IPS DF 4.7 (cell line): Measurements from ENCODE around the gene RAPGEF4.
"Not testable (repeated sequence)": the region's sequence is repeated elsewhere in the genome, so short reads cannot be mapped to it uniquely, and the experiment has no call there.

Experiments used
- DNase-seq: peaks from one replicate; pipeline ENCODE4 v3.0.0-alpha.2; 2013; ENCODE audit warnings: low spot score; ENCODE audit errors: extremely low read depth

RAPGEF4 gene

GRCh38 chr2:173030561-173031490 is 295.2 kb downstream of the RAPGEF4 start:
- no peak for DNase-seq

- DNase-seq: no peak
Observed at GRCh38 chr2:173032032-173032431, 296.4 kb downstream of the RAPGEF4 start.

- no peak for DNase-seq
Observed at GRCh38 chr2:173033084-173033483, 297.4 kb downstream of the RAPGEF4 start.

- DNase-seq: no peak
Observed at GRCh38 chr2:173034143-173034542, 298.5 kb downstream of the RAPGEF4 start.

GRCh38 chr2:173037245-173038120 is 301.8 kb downstream of the RAPGEF4 start:
- no peak for DNase-seq

GRCh38 chr2:173038257-173038656 is 302.6 kb downstream of the RAPGEF4 start:
- DNase-seq: not testable (repeated sequence)

GRCh38 chr2:173040729-173041128 is 305.1 kb downstream of the RAPGEF4 start:
- DNase-seq: no peak

GRCh38 chr2:173043476-173043875 is 307.8 kb downstream of the RAPGEF4 start:
- DNase-seq: no peak

GRCh38 chr2:173043897-173044519 is 308.4 kb downstream of the RAPGEF4 start:
- DNase-seq: no peak

- DNase-seq: no peak
Observed at GRCh38 chr2:173044686-173045085, 309.0 kb downstream of the RAPGEF4 start.

- no peak for DNase-seq
Observed at GRCh38 chr2:173045181-173045580, 309.5 kb downstream of the RAPGEF4 start.

GRCh38 chr2:173048522-173048896 is 312.9 kb downstream of the RAPGEF4 start:
- no peak for DNase-seq

- DNase-seq: no peak
Observed at GRCh38 chr2:173048897-173049661, 313.4 kb downstream of the RAPGEF4 start.

GRCh38 chr2:173049831-173050230 is 314.2 kb downstream of the RAPGEF4 start:
- no peak for DNase-seq

- no peak for DNase-seq
Observed at GRCh38 chr2:173050684-173051083, 315.0 kb downstream of the RAPGEF4 start.

GRCh38 chr2:173051463-173052215 is 316.0 kb downstream of the RAPGEF4 start:
- DNase-seq: no peak

GRCh38 chr2:173053043-173053699 is 317.5 kb downstream of the RAPGEF4 start:
- no peak for DNase-seq

- no peak for DNase-seq
Observed at GRCh38 chr2:173054466-173054865, 318.8 kb downstream of the RAPGEF4 start.

GRCh38 chr2:173056705-173057364 is 321.2 kb downstream of the RAPGEF4 start:
- no peak for DNase-seq
